Activated naive CD4-positive, alpha-beta T cell treated with anti-CD3 and anti-CD28 coated beads, Interleukin-2, amount 10 ng/mL, durations not matched to agents 7 days and 5 days (primary cell): Measurements from ENCODE around the gene TBCA.
A peak's percentile ranks its signal among the peaks of the same experiment; 100 is the strongest.

ENCODE experiments used
- CTCF ChIA-PET: fragments of 350-600 bp; sonication (Branson Sonifier 250); formaldehyde crosslinking; loops from one replicate; lab custom pipeline; 2021; ENCODE audit warnings: antibody characterized with exemption; lab: Charles Lee
- DNase-seq: peaks from one replicate; pipeline ENCODE4 v3.0.0-alpha.2; 2020
- H3K27ac Mint-ChIP-seq: one replicate; pipeline ENCODE4 v1.8.0; 2021; ENCODE audit warnings: mild to moderate bottlenecking, moderate library complexity, mixed read lengths
- H3K27me3 Mint-ChIP-seq: one replicate; pipeline ENCODE4 v1.8.0; 2021; ENCODE audit warnings: mild to moderate bottlenecking, mixed read lengths
- H3K36me3 Mint-ChIP-seq: one replicate; pipeline ENCODE4 v1.8.0; 2021; ENCODE audit warnings: mixed read lengths
- H3K4me1 Mint-ChIP-seq: one replicate; pipeline ENCODE4 v1.8.0; 2021; ENCODE audit warnings: mixed read lengths
- H3K4me3 Mint-ChIP-seq: one replicate; pipeline ENCODE4 v1.8.0; 2021; ENCODE audit warnings: mild to moderate bottlenecking, moderate library complexity, mixed read lengths
- H3K9me3 Mint-ChIP-seq: one replicate; pipeline ENCODE4 v1.8.0; 2021; ENCODE audit warnings: mixed read lengths

The TBCA gene

GRCh38 chr5:77651343-77651742 is 124.8 kb downstream of the TBCA start:
- no peak overlapping the region for H3K27ac Mint-ChIP-seq
- H3K4me3 Mint-ChIP-seq: no peak overlapping the region
- peaks cover 72% of the 10 kb centered on the region for H3K27me3 Mint-ChIP-seq
- H3K36me3 Mint-ChIP-seq: no peaks in the 10 kb centered on the region
- CTCF ChIA-PET: no interaction called here
- H3K9me3 Mint-ChIP-seq: no peaks in the 10 kb centered on the region
- no peaks in the 10 kb centered on the region for H3K4me1 Mint-ChIP-seq
- no peak for DNase-seq

GRCh38 chr5:77650686-77651085 is 125.5 kb downstream of the TBCA start:
- Mint-ChIP-seq H3K9me3 (no peaks in the 10 kb centered on the region), H3K36me3 (no peaks in the 10 kb centered on the region), H3K4me1 (no peaks in the 10 kb centered on the region), H3K27ac (no peak overlapping the region), H3K4me3 (no peak overlapping the region), H3K27me3 (peaks cover 74% of the 10 kb centered on the region)
- CTCF ChIA-PET: no interaction called here
- DNase-seq: no peak

GRCh38 chr5:77649776-77650175 is 126.4 kb downstream of the TBCA start:
- H3K27ac Mint-ChIP-seq: no peak overlapping the region
- CTCF ChIA-PET: no interaction called here
- no peak for DNase-seq
- no peaks in the 10 kb centered on the region for H3K9me3 Mint-ChIP-seq
- no peak overlapping the region for H3K4me3 Mint-ChIP-seq
- H3K27me3 Mint-ChIP-seq: peaks cover 77% of the 10 kb centered on the region
- peaks cover 1% of the 10 kb centered on the region for H3K36me3 Mint-ChIP-seq
- peaks cover 2% of the 10 kb centered on the region for H3K4me1 Mint-ChIP-seq

GRCh38 chr5:77645995-77646639 is 130.0 kb downstream of the TBCA start:
- peaks cover 3% of the 10 kb centered on the region for H3K36me3 Mint-ChIP-seq
- peaks cover 90% of the 10 kb centered on the region for H3K27me3 Mint-ChIP-seq
- H3K4me1 Mint-ChIP-seq: peaks cover 12% of the 10 kb centered on the region
- no peak for DNase-seq
- H3K4me3 Mint-ChIP-seq: no peak overlapping the region
- no peaks in the 10 kb centered on the region for H3K9me3 Mint-ChIP-seq
- CTCF ChIA-PET: interaction anchor here (1.0 to 1.1 kb wide), 3 partner anchors 17 to 623 kb away, joined by 3 read pairs; no protein-coding TSS in a partner anchor
- H3K27ac Mint-ChIP-seq: no peak overlapping the region

- peaks cover 92% of the 10 kb centered on the region for H3K27me3 Mint-ChIP-seq
- no peaks in the 10 kb centered on the region for H3K9me3 Mint-ChIP-seq
- CTCF ChIA-PET: interaction anchor here (1.0 kb wide), 1 partner anchor 310 kb away, joined by 3 read pairs; no protein-coding TSS in a partner anchor
- H3K4me3 Mint-ChIP-seq: peak overlapping the region; percentile 14
- peak; percentile 41 for DNase-seq
- peaks cover 3% of the 10 kb centered on the region for H3K36me3 Mint-ChIP-seq
- peaks cover 14% of the 10 kb centered on the region for H3K4me1 Mint-ChIP-seq
- peak overlapping the region; percentile 78 for H3K27ac Mint-ChIP-seq
These were observed 130.8 kb downstream of the TBCA start for GRCh38 chr5:77645158-77645994.

GRCh38 chr5:77644371-77645157 is 131.6 kb downstream of the TBCA start:
- Mint-ChIP-seq H3K4me3 (peak overlapping the region; percentile 14), H3K36me3 (peaks cover 5% of the 10 kb centered on the region), H3K27ac (peak overlapping the region; percentile 78), H3K9me3 (no peaks in the 10 kb centered on the region), H3K27me3 (peaks cover 94% of the 10 kb centered on the region), H3K4me1 (peaks cover 17% of the 10 kb centered on the region)
- DNase-seq: no peak
- CTCF ChIA-PET: no interaction called here

- peak overlapping the region; percentile 19 for H3K4me3 Mint-ChIP-seq
These were observed 132.3 kb downstream of the TBCA start for GRCh38 chr5:77643654-77644370.

GRCh38 chr5:77642738-77643653 is 133.1 kb downstream of the TBCA start:
- Mint-ChIP-seq H3K27me3 (peaks cover 97% of the 10 kb centered on the region), H3K9me3 (no peaks in the 10 kb centered on the region), H3K27ac (no peak overlapping the region), H3K4me1 (peaks cover 19% of the 10 kb centered on the region), H3K36me3 (peaks cover 7% of the 10 kb centered on the region), H3K4me3 (peak overlapping the region; percentile 19)
- CTCF ChIA-PET: interaction anchor here (0.7 kb wide), 1 partner anchor 52 kb away, joined by 3 read pairs; no protein-coding TSS in a partner anchor
- no peak for DNase-seq

More at GRCh38 chr5:77643654-77644370, 132.3 kb downstream of the TBCA start:
- peaks cover 97% of the 10 kb centered on the region for H3K27me3 Mint-ChIP-seq
- CTCF ChIA-PET: interaction anchor here (0.7 kb wide), 1 partner anchor 51 kb away, joined by 3 read pairs; no protein-coding TSS in a partner anchor
- peak overlapping the region; percentile 69 for H3K27ac Mint-ChIP-seq
- peaks cover 19% of the 10 kb centered on the region for H3K4me1 Mint-ChIP-seq
- DNase-seq: no peak
- peaks cover 7% of the 10 kb centered on the region for H3K36me3 Mint-ChIP-seq
- H3K9me3 Mint-ChIP-seq: no peaks in the 10 kb centered on the region

- H3K36me3 Mint-ChIP-seq: peaks cover 13% of the 10 kb centered on the region
- H3K9me3 Mint-ChIP-seq: no peaks in the 10 kb centered on the region
- peaks cover 97% of the 10 kb centered on the region for H3K27me3 Mint-ChIP-seq
- peaks cover 26% of the 10 kb centered on the region for H3K4me1 Mint-ChIP-seq
- peak overlapping the region; percentile 75 for H3K27ac Mint-ChIP-seq
- no peak for DNase-seq
- no peak overlapping the region for H3K4me3 Mint-ChIP-seq
- CTCF ChIA-PET: no interaction called here
These were observed 134.0 kb downstream of the TBCA start for GRCh38 chr5:77641963-77642737.

- H3K4me1 Mint-ChIP-seq: peaks cover 26% of the 10 kb centered on the region
- H3K36me3 Mint-ChIP-seq: peaks cover 13% of the 10 kb centered on the region
- H3K9me3 Mint-ChIP-seq: no peaks in the 10 kb centered on the region
- H3K27me3 Mint-ChIP-seq: peaks cover 97% of the 10 kb centered on the region
- DNase-seq: no peak
- CTCF ChIA-PET: no interaction called here
- no peak overlapping the region for H3K4me3 Mint-ChIP-seq
- peak overlapping the region; percentile 49 for H3K27ac Mint-ChIP-seq
These were observed 134.7 kb downstream of the TBCA start for GRCh38 chr5:77641397-77641943.
